GM19455 (cell line): ENCODE measurements around the gene IPPK.

Experiments used
- ATAC-seq: cut with Tn5 transposase; IDR thresholded peaks from one replicate; pipeline ENCODE4 v1.9.1; 2021; ENCODE audit not compliant: unreplicated experiment

Gene IPPK

GRCh38 chr9:92669890-92670708 is at the start of gene IPPK:
Gene IPPK, minus strand, starts transcription at chr9:92670131. Its CDS starts 143 bp downstream, at chr9:92669988.
- ATAC-seq: peak; percentile 85

DNA sequence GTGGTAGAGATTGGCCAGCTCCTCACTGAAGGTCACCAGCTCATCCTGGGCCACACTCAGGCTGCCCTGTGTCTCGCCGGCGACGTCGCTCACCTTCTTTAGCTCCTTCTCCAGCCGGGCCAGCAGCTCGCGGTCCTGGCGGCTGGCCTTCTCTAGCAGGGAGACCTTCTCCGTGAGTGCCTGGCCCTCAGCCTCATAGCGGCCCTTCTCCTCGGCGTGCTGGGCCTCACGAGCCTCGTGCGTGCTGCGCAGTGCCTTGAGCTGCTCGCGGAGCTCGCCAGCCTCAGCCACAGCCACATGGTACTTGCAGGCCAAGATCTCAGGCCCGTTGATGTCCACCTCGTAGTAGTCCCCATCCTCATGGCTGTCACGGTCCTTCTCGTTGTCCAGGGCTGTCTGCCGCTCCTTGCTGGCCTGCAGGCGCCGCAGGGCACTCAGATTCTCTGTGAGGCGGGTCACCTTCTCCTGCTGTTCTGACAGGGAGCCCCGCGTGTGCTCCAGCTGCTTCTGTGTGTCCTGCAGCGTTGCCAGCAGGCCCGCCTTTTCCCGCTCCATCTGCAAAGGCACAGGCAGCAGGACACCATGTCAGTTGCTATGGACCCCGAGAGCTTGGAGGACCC is 49.2 kb upstream of the IPPK start:
- no peak for ATAC-seq

DNA sequence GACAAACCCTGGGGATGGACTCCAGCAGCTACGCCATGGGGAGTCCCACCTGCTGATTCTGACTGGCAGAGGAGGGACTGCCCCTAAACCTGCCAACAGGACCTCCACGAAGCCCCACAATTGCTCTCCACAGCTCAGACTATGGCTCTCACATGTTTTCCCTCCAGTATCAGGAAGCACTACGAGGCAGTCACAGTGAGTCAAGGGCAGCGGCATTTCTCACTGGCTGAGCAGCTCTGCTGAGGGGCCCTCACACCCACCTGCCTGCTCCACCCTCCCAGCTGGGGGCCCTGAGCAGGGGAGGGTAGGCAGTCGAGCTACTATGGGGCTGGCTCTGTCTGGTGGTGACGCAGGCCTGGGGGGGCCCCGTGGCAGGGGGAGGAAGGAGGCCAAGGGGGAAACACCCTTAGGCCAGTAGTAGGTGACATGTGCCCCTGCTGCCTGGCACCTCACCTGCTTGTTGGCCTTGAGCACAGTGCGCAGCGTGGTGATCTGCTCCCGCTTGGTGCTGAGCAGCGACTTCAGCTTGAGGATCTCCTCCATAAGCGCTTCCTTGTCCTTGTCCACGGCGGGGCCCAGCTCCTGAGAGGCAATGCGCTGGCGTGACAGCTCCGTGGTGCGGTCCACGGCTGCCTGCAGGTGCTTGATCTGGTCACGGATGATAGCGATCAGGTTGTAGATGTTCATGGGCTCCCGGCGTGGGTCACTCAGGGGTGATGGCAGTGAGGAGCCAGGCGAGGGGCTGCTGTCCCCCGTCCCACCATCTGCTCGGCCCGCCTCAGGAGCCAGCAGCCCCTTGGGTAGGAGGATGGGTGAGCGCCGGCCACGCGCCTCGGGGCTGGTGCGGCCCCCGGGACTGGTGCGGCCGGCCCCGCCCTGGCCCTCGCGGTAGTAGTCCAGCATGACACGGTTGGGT is 48.4 kb upstream of the IPPK start:
- no peak for ATAC-seq

GRCh38 chr9:92717201-92718085 is 47.5 kb upstream of the IPPK start:
- peak; percentile 30 for ATAC-seq

GRCh38 chr9:92716557-92716956 is 46.6 kb upstream of the IPPK start:
- peak; percentile 55 for ATAC-seq

DNA sequence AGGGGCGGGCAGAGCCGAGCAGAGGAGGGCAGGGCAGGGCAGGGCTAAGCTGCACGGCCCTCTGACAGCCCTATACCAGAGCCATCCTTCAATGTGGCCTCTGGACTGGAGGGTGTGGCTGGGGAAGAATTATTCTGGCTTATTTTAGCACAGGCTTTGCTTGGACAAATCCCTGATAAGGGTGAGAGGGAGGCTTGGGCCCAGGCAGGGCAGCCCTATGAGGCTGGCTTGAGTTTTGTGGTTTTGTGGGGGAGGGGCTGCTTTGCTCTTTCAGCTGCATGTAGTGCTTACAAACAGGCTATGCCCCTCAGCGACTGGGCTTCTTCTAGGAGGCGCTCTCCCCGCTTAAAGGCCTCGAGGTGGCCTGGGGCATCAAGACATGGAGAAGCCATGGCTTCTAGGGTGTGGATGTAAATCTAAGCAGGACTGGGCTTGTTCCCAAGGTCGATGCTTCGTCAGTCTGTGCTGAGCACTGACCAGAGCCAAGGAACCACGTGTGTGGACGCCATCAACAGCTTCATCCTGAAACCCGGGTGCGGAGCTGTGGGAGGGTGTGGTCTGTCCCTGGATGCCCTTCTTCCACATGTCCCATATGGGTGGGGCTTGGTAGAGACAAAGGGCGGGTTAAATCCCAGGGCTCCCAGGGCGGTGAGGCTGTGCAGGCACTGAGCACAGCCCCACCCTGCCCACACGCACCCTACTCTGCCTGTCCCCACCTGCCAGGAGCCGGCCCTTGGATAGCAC is 45.7 kb upstream of the IPPK start:
- no peak for ATAC-seq

DNA sequence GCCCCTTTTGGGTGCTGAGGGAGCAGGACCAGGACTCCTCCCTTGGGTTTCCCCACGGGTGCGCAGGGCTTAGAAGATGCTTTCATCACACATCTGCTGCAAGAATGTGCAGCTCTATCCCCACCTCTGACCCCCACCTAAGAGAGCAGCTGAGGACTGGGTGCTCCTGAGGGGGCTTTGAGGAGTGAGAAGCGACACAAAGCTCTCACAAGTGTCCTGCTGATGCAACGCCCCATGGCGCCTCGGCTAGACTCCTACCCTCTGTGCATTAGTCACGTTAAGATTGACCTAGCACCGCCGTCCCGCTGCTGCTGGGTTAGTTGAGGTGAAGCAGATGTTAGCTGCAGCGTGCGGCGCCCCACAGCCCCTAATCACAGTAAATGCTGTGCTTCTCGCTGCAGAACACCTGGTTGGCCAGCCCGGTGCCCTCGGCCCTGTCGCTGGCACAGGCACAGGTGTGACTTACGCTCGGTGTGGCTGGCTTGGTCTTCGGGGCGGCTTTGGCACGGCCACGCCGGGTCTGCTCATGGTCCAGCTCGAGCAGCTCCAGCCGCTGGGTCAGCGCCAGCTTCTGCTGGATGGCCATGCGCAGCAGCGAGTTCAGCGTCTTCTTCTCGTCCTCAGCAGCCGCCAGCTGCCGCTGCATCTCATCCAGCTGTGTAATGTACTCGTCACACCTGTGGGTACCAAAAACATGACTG is 45.0 kb upstream of the IPPK start:
- ATAC-seq: no peak

DNA sequence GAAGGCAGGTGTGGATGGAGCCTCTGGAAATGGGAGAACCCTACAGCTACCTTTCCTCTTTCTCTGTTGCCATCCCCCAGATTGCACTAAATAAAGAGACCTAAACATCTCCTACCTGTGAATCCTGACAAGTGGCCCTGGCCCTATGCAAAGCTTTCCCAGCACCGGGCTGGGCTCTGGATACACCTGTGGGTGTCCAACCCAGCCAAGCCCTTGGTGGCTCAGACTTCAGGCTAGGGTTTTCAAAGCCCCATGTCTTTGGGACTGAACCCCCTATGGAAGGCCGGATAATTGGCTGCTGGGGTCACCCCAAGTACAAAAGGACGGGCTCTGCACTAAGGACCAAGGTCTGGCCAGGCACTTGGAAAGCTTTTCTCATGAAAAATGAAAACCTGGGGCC is 44.1 kb upstream of the IPPK start:
- ATAC-seq: no peak

DNA sequence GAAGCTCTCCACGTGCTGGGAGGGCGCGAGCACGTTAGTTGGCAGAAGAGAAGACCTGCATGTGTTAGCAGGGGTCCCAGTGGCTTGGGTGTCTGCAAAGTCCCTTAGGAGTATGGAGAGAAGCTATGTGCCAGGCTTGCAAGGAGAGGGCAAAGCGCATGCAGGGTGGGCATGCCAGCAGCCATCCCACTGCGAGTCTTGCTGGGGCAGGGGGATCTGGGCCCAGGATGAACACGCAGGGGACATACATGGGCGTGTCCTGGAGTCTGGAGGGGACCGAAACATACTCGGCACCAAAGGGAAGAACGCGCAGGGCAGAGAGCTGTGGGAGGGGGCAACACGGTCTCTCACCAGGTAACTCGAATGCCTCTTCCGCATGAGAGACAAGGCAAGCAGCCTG is 43.6 kb upstream of the IPPK start:
- no peak for ATAC-seq

DNA sequence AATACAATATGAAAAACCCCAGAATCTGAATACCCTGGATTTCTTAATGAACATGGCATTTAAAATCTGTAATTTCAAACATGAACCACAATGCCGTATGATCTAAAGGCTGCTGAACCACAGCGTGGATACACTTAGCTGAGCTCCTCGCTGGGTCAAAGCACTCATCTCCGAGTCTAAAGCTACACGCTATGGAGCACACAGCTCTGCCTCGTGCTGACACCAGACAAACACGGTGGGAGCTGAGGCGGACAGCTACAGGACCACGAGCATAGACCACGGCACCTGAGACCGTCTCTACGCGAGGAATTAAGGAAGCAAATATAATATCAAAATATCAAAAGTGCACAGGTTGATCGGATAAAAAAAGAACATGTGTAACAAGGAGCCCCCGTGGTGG is 42.8 kb upstream of the IPPK start:
- no peak for ATAC-seq

- no peak for ATAC-seq
Observed at GRCh38 chr9:92711844-92712243, 41.9 kb upstream of the IPPK start.

DNA sequence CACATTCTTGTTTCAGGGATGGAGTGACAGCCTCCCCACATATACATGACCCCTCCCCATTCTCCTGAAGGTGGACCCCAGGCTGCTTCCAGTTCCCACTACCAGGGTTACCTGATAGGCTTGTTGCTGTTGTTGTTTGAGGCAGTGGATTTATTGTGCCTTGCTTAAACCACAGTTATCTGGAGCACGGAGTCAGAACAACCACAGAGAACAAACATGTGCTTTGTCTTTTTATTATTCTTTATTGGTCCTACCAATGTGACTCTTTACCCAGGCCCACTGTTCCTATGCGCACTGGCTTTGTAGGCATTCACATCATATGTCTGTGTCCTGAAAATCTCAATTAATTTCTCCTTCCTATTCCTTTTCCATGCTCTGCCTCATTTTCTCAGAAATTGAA is 41.2 kb upstream of the IPPK start:
- no peak for ATAC-seq

GRCh38 chr9:92710368-92710767 is 40.4 kb upstream of the IPPK start:
- ATAC-seq: no peak

DNA sequence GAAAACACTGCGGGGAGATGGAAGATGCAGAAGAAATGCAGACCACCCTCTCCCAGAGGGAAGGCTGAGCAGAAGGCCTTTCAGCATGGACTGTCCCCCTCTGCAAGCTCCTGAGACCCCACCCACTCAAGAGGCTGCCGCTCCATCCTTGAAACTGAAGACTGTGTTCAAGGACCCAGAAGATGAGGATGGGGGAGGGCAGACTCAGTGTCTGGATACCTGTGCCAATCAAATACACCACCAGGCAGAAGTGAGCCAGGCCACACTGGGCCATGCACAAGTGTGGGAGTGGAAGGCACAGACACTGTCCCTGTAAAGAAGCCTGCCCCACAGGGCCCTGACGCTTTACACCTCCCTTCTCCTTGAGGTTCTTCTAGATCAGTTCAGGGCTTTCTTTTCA is 40.0 kb upstream of the IPPK start:
- no peak for ATAC-seq

DNA sequence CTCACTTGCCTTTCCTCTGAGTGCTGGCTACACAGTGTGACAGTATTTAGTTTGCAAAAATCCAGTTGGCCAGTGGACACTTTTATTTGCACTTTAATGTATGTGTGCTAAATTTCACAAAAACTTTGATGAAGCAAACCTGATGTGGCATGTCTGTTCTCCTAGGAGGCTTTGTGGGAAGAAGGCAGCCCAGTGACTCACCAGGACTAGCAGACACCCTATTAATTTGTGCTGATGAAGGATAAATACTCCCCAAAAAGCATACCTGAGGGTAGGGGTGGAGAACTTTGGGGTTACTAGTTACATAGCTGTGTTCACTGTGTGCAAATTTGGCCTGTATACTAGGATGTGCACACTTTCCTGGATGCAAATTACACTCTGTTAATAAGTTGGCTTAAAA is 39.3 kb upstream of the IPPK start:
- no peak for ATAC-seq

GRCh38 chr9:92707530-92707929 is 37.6 kb upstream of the IPPK start:
- ATAC-seq: no peak

DNA sequence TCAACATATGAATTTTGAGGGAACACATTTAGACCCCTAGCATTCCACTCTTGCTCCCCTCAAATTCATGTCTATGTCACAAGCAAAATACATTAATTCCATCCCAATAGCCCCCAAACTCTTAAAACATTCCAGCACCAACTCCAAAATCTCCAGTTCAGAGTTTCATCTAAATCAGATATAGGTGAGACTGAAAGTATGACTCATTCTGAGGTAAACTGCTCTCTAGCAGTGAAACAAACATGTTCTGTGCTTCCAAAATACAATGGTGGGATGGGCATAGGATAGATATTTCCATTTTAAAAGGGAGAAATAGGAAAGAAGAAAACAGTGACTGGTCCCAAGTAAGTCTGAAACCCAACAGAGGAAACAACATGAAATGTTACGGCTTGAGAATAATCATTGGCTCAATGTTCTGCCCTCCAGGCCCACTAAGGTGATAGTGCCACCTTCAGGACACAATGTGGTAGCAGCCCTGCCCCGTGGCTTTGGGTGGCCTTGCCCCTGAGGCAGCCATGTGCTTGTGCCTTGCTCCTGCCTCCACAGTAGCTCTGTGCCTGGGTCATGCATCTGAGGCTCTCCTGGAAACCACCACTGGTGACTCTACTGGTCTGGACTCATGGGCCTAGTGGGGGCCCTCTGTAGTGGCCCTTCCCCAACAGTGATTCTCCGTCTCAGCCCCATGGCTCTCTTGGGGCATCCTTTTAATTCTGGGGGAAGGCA is 36.4 kb upstream of the IPPK start:
- ATAC-seq: no peak

GRCh38 chr9:92704528-92704927 is 34.6 kb upstream of the IPPK start:
- no peak for ATAC-seq

DNA sequence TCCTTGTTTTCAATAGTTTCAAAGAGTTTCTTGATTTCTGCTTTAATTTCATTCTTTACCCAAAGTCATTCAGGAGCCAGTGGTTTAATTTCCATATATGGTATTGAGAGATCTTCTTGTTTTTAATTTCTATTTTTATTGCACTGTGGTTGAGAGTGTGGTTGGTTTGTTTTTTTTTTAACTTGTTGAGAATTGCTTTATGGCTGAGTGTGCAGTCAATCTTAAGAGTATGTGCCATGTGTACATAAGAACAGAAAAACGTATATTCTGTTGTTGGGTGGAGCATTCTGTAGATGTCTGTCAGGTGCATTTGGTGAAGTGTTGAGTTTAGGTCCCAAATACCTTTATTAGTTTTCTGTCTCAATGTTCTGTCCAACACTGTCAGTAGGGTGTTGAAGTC is 26.7 kb upstream of the IPPK start:
- ATAC-seq: no peak
